OCI-LY1 (cell line): Measurements from ENCODE around the gene CLIP2.
"Not testable (repeated sequence)": the region's sequence is repeated elsewhere in the genome, so short reads cannot be mapped to it uniquely, and the experiment has no call there.

Experiments
- EZH2 ChIP-seq: fragments of 200-600 bp; sonication (generic), shearing (Covaris generic); IDR thresholded peaks from 2 replicates; pipeline ENCODE4 v1.8.0; 2017; ENCODE audit warnings: borderline replicate concordance, mixed run types, mild to moderate bottlenecking, antibody characterized with exemption, low read length, moderate library complexity, mixed read lengths
- TF ChIP-seq, protein P1 (sequence below): fragments of 200-600 bp; sonication (generic), shearing (Covaris generic); IDR thresholded peaks from 2 replicates; pipeline ENCODE4 v1.5.1; 2017; ENCODE audit warnings: mild to moderate bottlenecking, antibody characterized with exemption, low read length, moderate library complexity, mixed read lengths

DNA sequence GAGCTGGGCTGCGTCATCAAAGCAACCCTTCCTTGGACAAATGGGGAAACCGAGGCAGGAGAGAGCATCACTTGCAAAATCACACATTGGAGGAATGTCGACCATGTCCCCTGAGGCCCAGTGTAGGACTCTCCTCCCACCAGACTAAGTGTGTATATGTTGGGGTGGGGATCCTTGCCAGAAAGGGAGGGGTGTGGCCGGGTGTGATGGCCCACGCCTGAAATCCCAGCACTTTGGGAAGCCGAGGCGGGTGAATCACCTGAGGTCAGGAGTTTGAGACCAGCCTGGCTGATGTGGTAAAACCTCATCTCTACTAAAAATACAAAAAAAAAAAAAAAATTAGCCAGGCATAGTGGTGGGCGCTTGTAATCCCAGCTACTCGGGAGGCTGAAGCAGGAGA, 141.2 kb downstream of the CLIP2 start:
- TF ChIP-seq, protein P1, sequence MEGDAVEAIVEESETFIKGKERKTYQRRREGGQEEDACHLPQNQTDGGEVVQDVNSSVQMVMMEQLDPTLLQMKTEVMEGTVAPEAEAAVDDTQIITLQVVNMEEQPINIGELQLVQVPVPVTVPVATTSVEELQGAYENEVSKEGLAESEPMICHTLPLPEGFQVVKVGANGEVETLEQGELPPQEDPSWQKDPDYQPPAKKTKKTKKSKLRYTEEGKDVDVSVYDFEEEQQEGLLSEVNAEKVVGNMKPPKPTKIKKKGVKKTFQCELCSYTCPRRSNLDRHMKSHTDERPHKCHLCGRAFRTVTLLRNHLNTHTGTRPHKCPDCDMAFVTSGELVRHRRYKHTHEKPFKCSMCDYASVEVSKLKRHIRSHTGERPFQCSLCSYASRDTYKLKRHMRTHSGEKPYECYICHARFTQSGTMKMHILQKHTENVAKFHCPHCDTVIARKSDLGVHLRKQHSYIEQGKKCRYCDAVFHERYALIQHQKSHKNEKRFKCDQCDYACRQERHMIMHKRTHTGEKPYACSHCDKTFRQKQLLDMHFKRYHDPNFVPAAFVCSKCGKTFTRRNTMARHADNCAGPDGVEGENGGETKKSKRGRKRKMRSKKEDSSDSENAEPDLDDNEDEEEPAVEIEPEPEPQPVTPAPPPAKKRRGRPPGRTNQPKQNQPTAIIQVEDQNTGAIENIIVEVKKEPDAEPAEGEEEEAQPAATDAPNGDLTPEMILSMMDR, result not testable (repeated sequence)
- TF ChIP-seq EZH2, result not testable (repeated sequence)
